ENCODE results near the gene CDX2. TPM values are rescaled to one million over a fixed set of nuclear protein-coding genes. Genes with fewer than 3 reads are reported as not detected.

CDX2 gene
- total RNA-seq, 1 donor from 2014 or later: not detected

GRCh38 chr13:27979001-27979643, 10.0 kb upstream of the CDX2 start:
- H3K4me3 Mint-ChIP-seq: peak overlapping the region; percentile 74
- no peaks in the 10 kb centered on the region for H3K36me3 Mint-ChIP-seq (ENCODE audit: low read depth)
- H3K27me3 Mint-ChIP-seq: peaks cover 80% of the 10 kb centered on the region
- ATAC-seq (ENCODE audit: low read depth): no peak
- CTCF ChIA-PET: interaction anchor here (10.8 kb wide), 1 partner anchor 151 kb away, joined by 230 read pairs; no protein-coding TSS in a partner anchor
- no peak for TF ChIP-seq CTCF (IDR thresholded peaks at IDR 0.05)
- intact Hi-C loops (cut with micrococcal nuclease): loop anchor here (1.0 to 5.0 kb wide), 3 partner anchors 11 to 187 kb away; partner anchors contain the start of gene GSX1
- H3K4me1 Mint-ChIP-seq: peaks cover 36% of the 10 kb centered on the region
- POLR2A ChIA-PET: interaction anchor here (0.5 kb wide), 1 partner anchor 178 kb away, joined by 3 read pairs; no protein-coding TSS in a partner anchor
- no peaks in the 10 kb centered on the region for H3K9me3 Mint-ChIP-seq
- H3K27ac Mint-ChIP-seq: no peak overlapping the region
- DNase-seq: no peak

GRCh38 chr13:27978301-27978968, 9.3 kb upstream of the CDX2 start:
- intact Hi-C loops (cut with micrococcal nuclease): loop anchor here (2.0 to 5.0 kb wide), 2 partner anchors 54 to 186 kb away; partner anchors contain the start of gene GSX1
- Mint-ChIP-seq H3K36me3 (ENCODE audit: low read depth) (no peaks in the 10 kb centered on the region), H3K27me3 (peaks cover 82% of the 10 kb centered on the region), H3K9me3 (no peaks in the 10 kb centered on the region), H3K4me3 (peak overlapping the region; percentile 35), H3K27ac (no peak overlapping the region), H3K4me1 (peaks cover 36% of the 10 kb centered on the region)
- DNase-seq: no peak
- ChIA-PET CTCF (interaction anchor here (10.8 kb wide), 1 partner anchor 150 kb away, joined by 230 read pairs; no protein-coding TSS in a partner anchor), POLR2A (interaction anchor here (0.5 kb wide), 1 partner anchor 177 kb away, joined by 3 read pairs; no protein-coding TSS in a partner anchor)
- no peak for ATAC-seq (ENCODE audit: low read depth)
- no peak for TF ChIP-seq CTCF (IDR thresholded peaks at IDR 0.05)

GRCh38 chr13:27977476-27978300, 8.6 kb upstream of the CDX2 start:
- ATAC-seq (ENCODE audit: low read depth) (no peak), DNase-seq (no peak)
- ChIA-PET CTCF (interaction anchor here (10.8 kb wide), 1 partner anchor 149 kb away, joined by 230 read pairs; no protein-coding TSS in a partner anchor), POLR2A (interaction anchor here (0.5 kb wide), 1 partner anchor 29 kb away, joined by 3 read pairs; no protein-coding TSS in a partner anchor)
- Mint-ChIP-seq H3K27ac (no peak overlapping the region), H3K4me1 (peaks cover 36% of the 10 kb centered on the region), H3K4me3 (no peak overlapping the region), H3K9me3 (no peaks in the 10 kb centered on the region), H3K36me3 (ENCODE audit: low read depth) (no peaks in the 10 kb centered on the region), H3K27me3 (peaks cover 79% of the 10 kb centered on the region)
- intact Hi-C loops (cut with micrococcal nuclease): loop anchor here (2.0 to 5.0 kb wide), 4 partner anchors 23 to 185 kb away; partner anchors contain the start of gene GSX1
- TF ChIP-seq CTCF (IDR thresholded peaks at IDR 0.05): no peak

- ATAC-seq (ENCODE audit: low read depth) (no peak), DNase-seq (no peak)
- intact Hi-C loops (cut with micrococcal nuclease): loop anchor here (1.0 to 5.0 kb wide), 4 partner anchors 9 to 184 kb away; partner anchors contain the start of gene GSX1
- Mint-ChIP-seq H3K27me3 (peaks cover 78% of the 10 kb centered on the region), H3K27ac (no peak overlapping the region), H3K4me1 (peaks cover 36% of the 10 kb centered on the region), H3K4me3 (no peak overlapping the region), H3K36me3 (ENCODE audit: low read depth) (no peaks in the 10 kb centered on the region), H3K9me3 (no peaks in the 10 kb centered on the region)
- ChIA-PET CTCF (interaction anchor here (0.8 to 1.6 kb wide), 3 partner anchors 7 to 150 kb away, joined by 4 to 7 read pairs (median 4); no protein-coding TSS in a partner anchor), POLR2A (no interaction called here)
- TF ChIP-seq CTCF (IDR thresholded peaks at IDR 0.05): no peak
Measured at GRCh38 chr13:27976362-27977091, 7.4 kb upstream of the CDX2 start.

Data from activated B cell treated with CpG ODN at 0.5 μM for 24 hours (primary cell).